HG03432 (cell line): Measurements from ENCODE around the gene RTN4RL1.

Experiments
- ATAC-seq: cut with Tn5 transposase; IDR thresholded peaks from one replicate; pipeline ENCODE4 v1.9.1; 2021; ENCODE audit warnings: mild to moderate bottlenecking, moderate library complexity; ENCODE audit not compliant: unreplicated experiment

The RTN4RL1 gene

DNA sequence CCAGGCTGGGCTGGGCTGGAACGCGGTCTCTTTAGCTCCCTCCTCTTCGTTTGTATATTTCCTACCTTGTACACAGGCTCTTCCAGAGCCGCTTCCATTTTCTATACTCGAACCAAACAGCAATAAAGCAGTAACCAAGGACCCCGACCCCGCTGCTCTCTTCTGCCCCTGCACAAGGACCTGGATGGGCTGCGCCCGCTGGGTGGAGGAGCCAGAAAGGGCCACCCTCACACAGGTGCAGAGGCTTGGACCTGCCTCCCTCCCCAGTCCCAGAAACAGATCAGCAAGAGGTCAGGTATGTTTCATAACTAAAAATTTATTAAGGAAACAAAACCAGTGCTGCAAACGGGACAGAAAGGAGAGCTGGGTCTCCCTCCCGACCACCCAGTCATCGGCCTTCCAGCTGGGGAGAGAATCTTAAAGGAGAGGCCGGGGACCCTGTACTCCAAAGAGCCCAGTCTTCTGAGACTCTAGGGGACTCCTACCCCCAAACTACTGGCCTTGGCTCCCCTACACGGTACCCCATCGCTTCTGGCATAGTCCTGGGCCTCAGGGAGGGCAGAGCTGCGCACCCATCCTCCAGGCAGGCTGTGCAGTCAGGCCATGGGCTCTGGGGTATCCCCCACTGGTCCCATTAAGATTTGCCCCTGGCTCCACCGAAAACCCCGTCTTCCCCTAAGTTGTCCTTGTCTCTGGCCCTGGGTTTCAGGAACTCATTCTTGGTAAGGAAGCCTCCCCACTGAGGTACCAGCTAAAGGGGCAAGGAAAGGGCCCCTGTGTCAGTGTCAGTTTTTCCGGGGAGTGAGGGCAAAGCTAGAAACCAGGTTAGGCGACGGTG is 34.6 kb upstream of the RTN4RL1 start:
- ATAC-seq = no peak

- no peak for ATAC-seq
Observed at GRCh38 chr17:2058586-2059546, 33.7 kb upstream of the RTN4RL1 start.

GRCh38 chr17:2057760-2058585 is 32.8 kb upstream of the RTN4RL1 start:
- ATAC-seq = no peak

DNA sequence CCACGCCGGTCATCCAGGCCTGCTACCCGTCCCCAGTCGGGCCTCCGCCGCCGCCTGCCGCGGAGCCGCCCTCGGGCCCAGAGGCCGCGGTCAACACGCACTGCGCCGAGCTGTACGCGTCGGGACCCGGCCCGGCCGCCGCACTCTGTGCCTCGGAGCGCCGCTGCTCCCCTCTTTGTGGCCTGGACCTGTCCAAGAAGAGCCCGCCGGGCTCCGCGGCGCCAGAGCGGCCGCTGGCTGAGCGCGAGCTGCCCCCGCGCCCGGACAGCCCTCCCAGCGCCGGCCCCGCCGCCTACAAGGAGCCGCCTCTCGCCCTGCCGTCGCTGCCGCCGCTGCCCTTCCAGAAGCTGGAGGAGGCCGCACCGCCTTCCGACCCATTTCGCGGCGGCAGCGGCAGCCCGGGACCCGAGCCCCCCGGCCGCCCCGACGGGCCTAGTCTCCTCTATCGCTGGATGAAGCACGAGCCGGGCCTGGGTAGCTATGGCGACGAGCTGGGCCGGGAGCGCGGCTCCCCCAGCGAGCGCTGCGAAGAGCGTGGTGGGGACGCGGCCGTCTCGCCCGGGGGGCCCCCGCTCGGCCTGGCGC is 32.1 kb upstream of the RTN4RL1 start:
- ATAC-seq = no peak

DNA sequence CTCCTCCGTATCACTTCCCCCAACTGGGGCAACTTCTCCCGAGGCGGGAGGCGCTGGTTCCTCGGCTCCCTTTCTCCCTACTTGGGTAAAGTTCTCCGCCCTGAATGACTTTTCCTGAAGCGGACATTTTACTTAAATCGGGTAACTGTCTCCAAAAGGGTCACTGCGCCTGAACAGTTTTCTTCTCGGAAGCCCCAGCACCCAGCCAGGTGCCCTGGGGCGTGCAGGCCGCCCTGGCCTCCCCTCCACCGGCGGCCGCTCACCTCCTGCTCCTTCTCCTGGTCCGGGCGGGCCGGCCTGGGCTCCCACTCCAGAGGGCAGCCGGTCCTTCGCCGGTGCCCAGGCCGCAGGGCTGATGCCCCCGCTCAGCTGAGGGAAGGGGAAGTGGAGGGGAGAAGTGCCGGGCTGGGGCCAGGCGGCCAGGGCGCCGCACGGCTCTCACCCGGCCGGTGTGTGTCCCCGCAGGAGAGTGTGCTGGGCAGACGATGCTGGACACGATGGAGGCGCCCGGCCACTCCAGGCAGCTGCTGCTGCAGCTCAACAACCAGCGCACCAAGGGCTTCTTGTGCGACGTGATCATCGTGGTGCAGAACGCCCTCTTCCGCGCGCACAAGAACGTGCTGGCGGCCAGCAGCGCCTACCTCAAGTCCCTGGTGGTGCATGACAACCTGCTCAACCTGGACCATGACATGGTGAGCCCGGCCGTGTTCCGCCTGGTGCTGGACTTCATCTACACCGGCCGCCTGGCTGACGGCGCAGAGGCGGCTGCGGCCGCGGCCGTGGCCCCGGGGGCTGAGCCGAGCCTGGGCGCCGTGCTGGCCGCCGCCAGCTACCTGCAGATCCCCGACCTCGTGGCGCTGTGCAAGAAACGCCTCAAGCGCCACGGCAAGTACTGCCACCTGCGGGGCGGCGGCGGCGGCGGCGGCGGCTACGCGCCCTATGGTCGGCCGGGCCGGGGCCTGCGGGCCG is 31.4 kb upstream of the RTN4RL1 start:
- ATAC-seq = no peak

DNA sequence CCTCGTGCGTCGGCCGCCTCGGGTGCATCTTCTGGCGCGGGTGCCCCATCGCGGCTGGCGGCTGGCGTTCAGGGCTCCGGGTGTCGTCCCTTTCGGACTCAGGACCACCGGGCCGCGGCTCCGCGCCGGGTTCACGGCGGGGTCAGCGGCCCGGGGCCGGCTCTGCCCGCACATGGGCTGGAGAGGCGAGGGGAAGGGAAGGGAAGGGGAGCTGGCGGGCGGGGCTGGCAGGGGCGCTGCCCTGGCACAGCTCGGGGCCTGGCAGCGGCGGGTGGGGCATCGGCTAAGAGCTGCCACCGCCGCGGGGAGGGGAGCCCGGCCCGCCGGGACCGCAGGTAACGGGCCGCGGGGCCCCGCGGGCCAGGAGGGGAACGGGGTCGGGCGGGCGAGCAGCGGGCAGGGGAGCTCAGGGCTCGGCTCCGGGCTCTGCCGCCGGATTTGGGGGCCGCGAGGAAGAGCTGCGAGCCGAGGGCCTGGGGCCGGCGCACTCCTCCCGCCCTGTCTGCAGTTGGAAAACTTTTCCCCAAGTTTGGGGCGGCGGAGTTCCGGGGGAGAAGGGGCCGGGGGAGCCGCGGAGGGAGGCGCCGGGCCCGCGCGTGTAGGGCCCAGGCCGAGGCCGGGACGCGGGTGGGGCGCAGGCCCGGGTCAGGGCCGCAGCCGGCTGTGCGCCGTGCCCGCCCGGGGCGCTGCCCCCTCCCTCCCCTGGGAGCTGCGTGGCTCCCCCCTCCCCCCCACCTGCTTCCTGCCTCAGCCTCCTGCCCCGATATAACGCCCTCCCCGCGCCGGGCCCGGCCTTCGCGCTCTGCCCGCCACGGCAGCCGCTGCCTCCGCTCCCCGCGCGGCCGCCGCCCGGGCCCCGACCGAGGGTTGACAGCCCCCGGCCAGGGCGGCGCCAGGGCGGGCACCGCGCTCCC is 30.4 kb upstream of the RTN4RL1 start:
- ATAC-seq = no peak

GRCh38 chr17:2054512-2055291 is 29.6 kb upstream of the RTN4RL1 start, which contains the start of gene HIC1:
TSS of gene HIC1 (plus strand) at chr17:2055103. CDS start at chr17:2056691, 1,588 bp downstream.
- peak; percentile 39 for ATAC-seq

DNA sequence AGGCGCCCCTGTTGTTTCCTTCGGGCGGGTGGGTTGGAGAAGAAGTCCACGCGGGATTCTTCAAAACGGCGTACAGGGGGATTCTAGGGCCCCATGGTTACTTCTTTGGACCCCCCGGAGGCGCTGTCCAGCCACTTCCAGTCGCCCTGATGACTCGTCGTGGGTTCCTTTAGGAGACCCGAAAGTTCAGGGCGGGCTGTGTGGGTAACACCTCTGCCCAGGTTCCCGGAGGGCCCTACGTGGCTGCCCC is 29.1 kb upstream of the RTN4RL1 start:
- ATAC-seq = no peak

DNA sequence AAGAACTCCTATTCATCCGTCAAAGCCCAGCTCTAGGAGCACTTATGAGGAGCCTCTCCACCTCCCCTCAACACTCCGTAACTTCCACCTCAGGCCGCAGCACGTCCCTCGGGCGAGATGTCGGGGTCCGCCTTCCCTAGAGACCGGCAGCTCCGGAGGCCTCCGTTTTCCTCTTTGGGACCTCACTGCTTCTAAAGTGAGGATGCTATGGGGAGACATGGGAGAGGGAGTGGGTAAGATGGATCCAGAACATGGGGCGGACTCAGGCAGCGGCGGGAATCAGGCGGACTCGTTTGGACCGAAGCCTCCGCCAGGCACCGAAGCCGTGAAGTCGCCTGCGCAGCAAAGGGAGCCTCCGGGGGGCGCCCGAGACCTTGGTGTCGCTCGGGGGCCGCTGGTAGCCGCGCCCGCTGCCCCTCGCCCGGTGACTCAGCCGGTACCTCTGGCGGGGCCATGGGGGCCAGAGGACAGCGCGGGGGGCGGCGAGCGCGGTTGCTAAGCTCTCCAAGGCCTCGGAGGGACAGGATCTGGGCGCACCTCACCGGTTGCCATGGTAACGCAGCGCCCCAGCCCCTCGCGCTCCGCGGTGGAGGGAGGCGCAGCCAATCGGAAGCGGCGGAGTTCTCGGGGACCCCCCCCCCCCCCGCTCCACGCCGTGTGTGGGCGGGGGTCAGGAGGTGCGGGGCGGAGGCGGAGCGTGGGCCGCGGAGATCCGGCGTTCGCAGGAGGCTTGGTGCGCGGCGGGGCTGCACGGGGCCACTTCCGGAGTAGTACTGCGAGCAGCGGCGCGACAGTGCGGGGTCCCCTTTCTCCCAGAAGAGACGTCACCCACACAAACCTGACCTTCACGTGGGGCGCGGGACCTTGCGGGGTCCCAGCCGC is 28.5 kb upstream of the RTN4RL1 start:
- ATAC-seq = no peak

DNA sequence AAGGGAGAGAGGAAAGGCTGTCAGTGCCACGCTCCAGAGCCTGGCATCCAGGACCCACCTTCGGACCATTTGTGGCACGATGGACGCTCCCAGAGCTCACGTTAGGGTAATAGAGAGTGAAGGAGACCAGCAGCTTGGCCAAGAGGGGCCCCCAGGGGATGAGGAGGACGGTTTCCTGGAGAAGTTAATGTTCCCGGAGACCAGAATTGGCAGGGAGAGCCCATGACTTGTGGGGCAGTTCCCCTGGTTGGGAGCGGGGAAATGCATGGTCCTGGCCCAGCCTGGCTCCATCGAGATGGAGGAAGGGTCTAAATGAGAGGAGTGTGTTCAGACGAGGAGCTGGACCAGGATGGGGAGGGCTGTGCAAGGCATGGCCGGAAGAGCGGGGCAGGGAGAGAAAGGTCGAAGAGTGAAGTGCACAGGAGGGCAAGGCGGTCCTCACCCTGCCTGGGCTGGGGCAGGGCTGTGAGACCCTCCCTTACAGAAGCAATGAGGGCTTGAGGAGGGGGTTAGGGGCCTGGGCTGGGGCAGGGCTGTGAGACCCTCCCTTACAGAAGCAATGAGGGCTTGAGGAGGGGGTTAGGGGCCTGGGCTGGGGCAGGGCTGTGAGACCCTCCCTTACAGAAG is 26.9 kb upstream of the RTN4RL1 start:
- ATAC-seq = no peak

DNA sequence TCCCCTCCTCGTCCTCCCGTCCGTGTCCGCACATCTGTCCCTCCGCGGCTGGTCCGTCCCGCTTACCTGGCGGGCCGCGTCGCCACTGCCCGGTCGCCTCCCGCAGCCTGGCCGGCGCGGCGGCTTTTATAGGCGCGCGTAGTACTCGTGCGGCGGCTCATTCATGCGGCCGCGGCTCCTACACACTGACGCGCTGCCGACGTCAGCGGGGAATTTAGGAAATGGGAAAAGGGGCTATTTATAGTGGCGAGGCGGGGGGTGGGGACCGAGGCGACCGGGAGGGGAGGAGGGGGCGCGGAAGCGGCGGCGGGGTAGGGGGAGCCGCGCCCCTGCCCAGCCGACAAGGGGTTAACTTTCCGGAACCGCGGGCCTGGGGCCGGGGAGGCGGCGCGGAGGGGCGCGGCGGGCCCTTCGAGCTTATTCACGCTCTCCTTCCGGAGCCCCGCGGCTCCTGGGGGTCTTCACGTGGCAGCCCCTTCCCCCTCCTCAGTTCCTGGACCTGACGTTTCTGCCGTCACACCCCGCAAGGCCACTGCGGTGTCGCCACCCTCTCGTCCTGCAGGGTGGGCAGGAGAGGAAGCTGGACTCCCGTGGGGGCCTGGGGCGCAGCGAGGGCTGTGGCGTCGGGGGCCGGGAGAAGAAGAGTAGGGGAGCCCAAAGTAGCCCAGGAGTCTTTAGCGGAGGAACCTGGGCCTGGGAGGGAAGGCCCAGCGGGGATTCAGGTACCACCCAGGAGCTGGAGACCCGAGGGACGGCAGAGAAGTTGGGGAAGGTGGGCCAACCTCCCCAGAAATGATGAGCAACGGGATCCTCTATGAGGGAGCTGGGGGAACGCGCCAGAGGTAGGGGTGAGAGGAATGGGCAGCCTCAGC is 26.2 kb upstream of the RTN4RL1 start:
- no peak for ATAC-seq

GRCh38 chr17:2050300-2051060 is 25.3 kb upstream of the RTN4RL1 start:
- ATAC-seq = peak; percentile 22

DNA sequence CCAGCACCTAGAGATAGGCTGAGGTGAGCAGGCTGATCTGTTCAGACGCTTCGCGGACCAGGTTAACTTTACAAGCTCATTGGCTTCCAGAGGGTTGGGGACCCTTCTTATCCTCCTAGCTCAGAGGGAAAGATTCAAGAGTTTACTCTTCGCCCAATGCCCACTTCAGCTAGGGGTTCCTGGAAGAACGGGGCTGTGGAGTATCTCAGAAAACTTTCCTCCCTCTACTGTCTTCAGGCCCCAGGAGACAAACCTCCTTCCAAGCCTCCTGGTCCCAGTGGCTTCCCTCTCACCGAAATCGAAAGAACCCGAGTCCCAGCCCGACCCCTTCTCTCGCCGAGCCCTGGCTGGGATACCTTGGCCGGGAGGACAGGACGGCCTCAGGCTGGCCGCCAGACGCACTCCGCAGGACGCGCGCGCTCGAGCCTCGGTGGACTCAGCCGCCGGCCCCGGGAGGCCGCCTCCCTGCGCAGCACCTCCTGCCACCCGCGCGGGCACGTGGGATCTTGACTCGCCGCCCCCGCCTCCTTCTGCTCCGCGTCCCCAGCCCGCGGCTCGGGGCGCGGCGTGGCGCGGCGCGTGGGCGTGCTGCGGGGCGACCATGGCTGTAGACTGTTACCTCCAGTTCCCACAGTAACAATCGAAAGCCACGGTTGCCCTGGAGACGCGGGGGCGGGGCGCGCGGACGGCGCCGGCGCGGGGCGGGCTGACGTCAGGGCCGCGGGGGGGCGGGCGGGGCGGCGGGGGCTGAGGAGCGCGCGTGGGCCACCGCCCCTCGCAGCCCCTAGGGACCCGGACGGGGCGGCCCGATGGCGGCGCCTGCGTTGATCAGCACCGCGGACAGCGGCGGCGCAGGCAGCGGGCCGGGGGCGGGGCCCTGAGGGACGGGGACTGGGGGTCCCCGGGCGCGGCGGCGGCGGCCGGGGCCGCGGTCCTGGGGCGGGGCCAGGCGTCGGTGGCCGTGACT is 24.5 kb upstream of the RTN4RL1 start:
- peak; percentile 48 for ATAC-seq
